HepG2 (cell line): ENCODE data around the gene FRMD4A.

Source experiments
- FOXK2 ChIP-seq: fragments of 450-650 bp; IDR thresholded peaks from 2 replicates; pipeline ENCODE4 v1.6.1; 2016
- RERE ChIP-seq: IDR thresholded peaks from 2 replicates; pipeline ENCODE4 v1.6.1; 2016; ENCODE audit warnings: low read depth, missing genetic modification reagents, missing compliant biosample characterization
- USF2 ChIP-seq, 2 experiments: sonication (generic) in 1 of 2; formaldehyde crosslinking in 1 of 2; IDR thresholded peaks; 2 replicates each; pipeline versions ENCODE4 v1.5.1 to v1.6.1; 2011 to 2020; ENCODE audit warnings: borderline replicate concordance in 1 of 2, low read depth in 1 of 2, low read length in 1 of 2, mild to moderate bottlenecking in 1 of 2, missing genetic modification reagents in 1 of 2, moderate library complexity in 1 of 2
- ZFP36L2 ChIP-seq: sonication (generic); formaldehyde crosslinking; IDR thresholded peaks from 2 replicates; pipeline ENCODE4 v1.4.0; 2020; ENCODE audit warnings: missing genetic modification reagents
- ZNF263 ChIP-seq: sonication (generic); formaldehyde crosslinking; IDR thresholded peaks from 2 replicates; pipeline ENCODE4 v1.4.0; 2020; ENCODE audit warnings: missing genetic modification reagents
- ZNF558 ChIP-seq: sonication (generic); formaldehyde crosslinking; IDR thresholded peaks from 2 replicates; pipeline ENCODE4 v1.9.0; 2022; ENCODE audit warnings: mild to moderate bottlenecking, missing genetic modification reagents, borderline replicate concordance
- ZNF598 ChIP-seq: sonication (generic); formaldehyde crosslinking; IDR thresholded peaks from 2 replicates; pipeline ENCODE4 v1.5.1; 2020; ENCODE audit warnings: mild to moderate bottlenecking, missing genetic modification reagents, borderline replicate concordance
- ZNF790 ChIP-seq: sonication (generic); formaldehyde crosslinking; IDR thresholded peaks from 2 replicates; pipeline ENCODE4 v1.8.0; 2022; ENCODE audit warnings: missing genetic modification reagents, mild to moderate bottlenecking, borderline replicate concordance

DNA sequence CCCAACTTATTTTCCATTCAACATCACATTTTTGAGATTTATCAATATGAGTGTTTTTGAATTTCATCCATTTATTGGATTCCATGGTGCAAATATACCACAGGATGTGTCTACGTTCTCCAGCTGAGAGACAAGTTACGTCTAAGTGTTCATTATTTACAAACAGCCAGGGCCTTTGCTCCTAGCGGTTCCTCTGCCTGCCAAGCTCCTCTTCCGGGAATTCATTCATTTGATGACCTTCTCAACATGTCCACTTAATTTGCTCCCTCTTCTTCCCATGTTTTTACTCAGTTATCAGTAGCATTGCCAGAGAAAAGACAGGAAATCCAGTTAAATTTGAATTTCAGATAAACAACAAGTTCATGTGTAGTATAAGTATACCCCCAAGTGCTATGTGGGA, 422.2 kb downstream of the FRMD4A start:
- TF ChIP-seq ZNF263 (CRISPR knock-in tag) (no peak), RERE (CRISPR knock-in tag) (no peak), ZFP36L2 (CRISPR knock-in tag) (no peak), FOXK2 (no peak), USF2 (IDR thresholded peaks at IDR 0.05; ENCODE audit: low read depth, low read length) (no peak), USF2 (CRISPR knock-in tag; IDR thresholded peaks at IDR 0.05; ENCODE audit: borderline replicate concordance) (no peak), ZNF558 (CRISPR knock-in tag) (no peak), ZNF598 (no peak), ZNF790 (CRISPR knock-in tag) (no peak)
